ENCODE measurements around the gene HHAT. TPM values are rescaled to one million over a fixed set of nuclear protein-coding genes. Genes with fewer than 3 reads are reported as not detected.
A peak's percentile ranks its signal among the peaks of the same experiment; 100 is the strongest.

Gene HHAT
- polyA plus RNA-seq, 3 donors, result 1.1 to 1.6 (median 1.5) TPM

DNA sequence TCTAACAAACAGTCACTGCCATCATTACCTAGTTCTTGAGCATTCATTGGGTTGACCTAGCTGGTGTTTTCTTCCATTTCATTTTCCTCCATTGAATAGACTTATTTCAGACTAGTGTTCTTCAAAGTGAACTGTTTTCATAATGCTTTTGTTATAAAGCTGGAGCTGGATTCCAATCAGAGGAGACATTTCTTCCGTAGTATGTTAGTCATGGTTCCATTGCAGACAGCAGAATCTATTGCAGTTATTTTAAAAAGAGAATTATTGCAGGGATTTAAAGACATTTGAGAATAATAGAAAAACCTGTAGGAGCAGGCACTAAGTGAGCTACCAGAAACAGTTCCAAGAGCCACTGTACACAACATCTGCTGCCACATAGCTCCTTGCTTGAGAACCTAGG, 50.0 kb downstream of the HHAT start:
- no peaks in the 10 kb centered on the region for H3K27me3 ChIP-seq (ENCODE audit: control insufficient read depth in 2 of 2, insufficient read depth in 2 of 2, low read length in 2 of 2)
- no peak overlapping the region for H3K4me3 Mint-ChIP-seq
- H3K27me3 Mint-ChIP-seq (ENCODE audit: low read depth in 3 of 3), result peaks cover 0 to 3% (median 0%) of the 10 kb centered on the region in 3 donors
- no peaks in the 10 kb centered on the region for H3K79me2 ChIP-seq (ENCODE audit: insufficient read depth, low read length)
- H3K27ac ChIP-seq (ENCODE audit: low read depth in 1 of 2, low read length in 2 of 2), result no peak overlapping the region
- peaks cover 11 to 18% of the 10 kb centered on the region in 2 donors for H3K4me1 ChIP-seq (ENCODE audit: control insufficient read depth in 1 of 2, insufficient read depth in 2 of 2, low read length in 2 of 2)
- H3K27ac Mint-ChIP-seq, result peak overlapping the region in 1 of 7 donors; percentile 41
- DNase-seq, result no peak
- H3K36me3 Mint-ChIP-seq, result no peaks in the 10 kb centered on the region
- no peak overlapping the region for H3K4me3 ChIP-seq (replicated peaks in 1 of 3; ENCODE audit: low read depth in 2 of 3, low read length in 3 of 3)
- peaks cover 11% of the 10 kb centered on the region for H3K4me1 Mint-ChIP-seq
- H3K36me3 ChIP-seq (replicated peaks in 1 of 2; ENCODE audit: control insufficient read depth in 1 of 2, insufficient read depth in 2 of 2, low read length in 2 of 2), result no peaks in the 10 kb centered on the region
- intact Hi-C loops (cut with micrococcal nuclease), result loop anchor here in 1 of 2 donors (10.0 kb wide), 1 partner anchor 1566 kb away; no protein-coding TSS in a partner anchor
- no peak overlapping the region for H2AFZ ChIP-seq (ENCODE audit: insufficient read depth, low read depth, low read length, poor library complexity, severe bottlenecking)
- H3K9me3 Mint-ChIP-seq, result no peaks in the 10 kb centered on the region
- no peak overlapping the region for H3K9ac ChIP-seq (ENCODE audit: insufficient read depth, low read length, poor library complexity, severe bottlenecking)
- no peaks in the 10 kb centered on the region for H3K9me3 ChIP-seq (replicated peaks in 1 of 2; ENCODE audit: control insufficient read depth in 1 of 2, insufficient read depth in 1 of 2, low read length in 2 of 2)
- 100% methylated on average over 1 of the region's 1 CpG for WGBS (ENCODE audit: insufficient coverage)
- TF ChIP-seq, protein P1, sequence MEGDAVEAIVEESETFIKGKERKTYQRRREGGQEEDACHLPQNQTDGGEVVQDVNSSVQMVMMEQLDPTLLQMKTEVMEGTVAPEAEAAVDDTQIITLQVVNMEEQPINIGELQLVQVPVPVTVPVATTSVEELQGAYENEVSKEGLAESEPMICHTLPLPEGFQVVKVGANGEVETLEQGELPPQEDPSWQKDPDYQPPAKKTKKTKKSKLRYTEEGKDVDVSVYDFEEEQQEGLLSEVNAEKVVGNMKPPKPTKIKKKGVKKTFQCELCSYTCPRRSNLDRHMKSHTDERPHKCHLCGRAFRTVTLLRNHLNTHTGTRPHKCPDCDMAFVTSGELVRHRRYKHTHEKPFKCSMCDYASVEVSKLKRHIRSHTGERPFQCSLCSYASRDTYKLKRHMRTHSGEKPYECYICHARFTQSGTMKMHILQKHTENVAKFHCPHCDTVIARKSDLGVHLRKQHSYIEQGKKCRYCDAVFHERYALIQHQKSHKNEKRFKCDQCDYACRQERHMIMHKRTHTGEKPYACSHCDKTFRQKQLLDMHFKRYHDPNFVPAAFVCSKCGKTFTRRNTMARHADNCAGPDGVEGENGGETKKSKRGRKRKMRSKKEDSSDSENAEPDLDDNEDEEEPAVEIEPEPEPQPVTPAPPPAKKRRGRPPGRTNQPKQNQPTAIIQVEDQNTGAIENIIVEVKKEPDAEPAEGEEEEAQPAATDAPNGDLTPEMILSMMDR (IDR thresholded peaks at IDR 0.05), result no peak
- H4K20me1 ChIP-seq (ENCODE audit: insufficient read depth, low read length), result no peaks in the 10 kb centered on the region
- no peak overlapping the region for H3K4me2 ChIP-seq (replicated peaks; ENCODE audit: extremely low read depth, low read length, poor library complexity, severe bottlenecking)

DNA sequence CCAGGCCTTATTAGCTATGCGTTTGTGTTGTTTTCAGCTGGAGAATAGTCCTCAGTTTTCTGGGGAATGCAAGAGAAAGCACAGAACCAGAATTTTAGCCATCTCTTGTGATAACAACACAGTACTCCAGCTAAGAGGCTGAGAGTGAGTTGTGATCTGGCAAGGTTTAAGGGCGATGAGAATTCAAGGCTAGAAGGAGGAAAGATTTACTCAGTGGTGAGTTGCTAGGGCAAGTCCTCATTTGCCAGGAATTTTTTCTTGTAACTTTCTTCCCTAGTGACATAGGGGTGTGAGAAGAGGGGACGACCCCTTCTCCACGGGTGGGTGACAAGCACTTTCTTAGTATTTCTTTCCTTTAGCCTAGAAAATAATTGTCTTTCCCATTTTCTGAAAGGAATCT, 53.2 kb downstream of the HHAT start:
- DNase-seq, result no peak
- peaks cover 0 to 3% (median 0%) of the 10 kb centered on the region in 3 donors for H3K27me3 Mint-ChIP-seq (ENCODE audit: low read depth in 3 of 3)
- Histone ChIP-seq H3K36me3 (replicated peaks in 1 of 2; ENCODE audit: control insufficient read depth in 1 of 2, insufficient read depth in 2 of 2, low read length in 2 of 2) (no peaks in the 10 kb centered on the region), H3K27me3 (ENCODE audit: control insufficient read depth in 2 of 2, insufficient read depth in 2 of 2, low read length in 2 of 2) (no peaks in the 10 kb centered on the region), H3K9me3 (replicated peaks in 1 of 2; ENCODE audit: control insufficient read depth in 1 of 2, insufficient read depth in 1 of 2, low read length in 2 of 2) (no peaks in the 10 kb centered on the region), H3K9ac (ENCODE audit: insufficient read depth, low read length, poor library complexity, severe bottlenecking) (no peak overlapping the region), H3K79me2 (ENCODE audit: insufficient read depth, low read length) (no peaks in the 10 kb centered on the region), H2AFZ (ENCODE audit: insufficient read depth, low read depth, low read length, poor library complexity, severe bottlenecking) (no peak overlapping the region), H3K4me2 (replicated peaks; ENCODE audit: extremely low read depth, low read length, poor library complexity, severe bottlenecking) (no peak overlapping the region), H4K20me1 (ENCODE audit: insufficient read depth, low read length) (no peaks in the 10 kb centered on the region), H3K27ac (ENCODE audit: low read depth in 1 of 2, low read length in 2 of 2) (no peak overlapping the region), H3K4me3 (replicated peaks in 1 of 3; ENCODE audit: low read depth in 2 of 3, low read length in 3 of 3) (no peak overlapping the region), H3K4me1 (ENCODE audit: control insufficient read depth in 1 of 2, insufficient read depth in 2 of 2, low read length in 2 of 2) (no peaks in the 10 kb centered on the region)
- TF ChIP-seq, protein P1 (IDR thresholded peaks at IDR 0.05), result no peak
- H3K9me3 Mint-ChIP-seq, result peaks cover 0 to 4% (median 0%) of the 10 kb centered on the region in 7 donors
- no peaks in the 10 kb centered on the region for H3K4me1 Mint-ChIP-seq
- H3K27ac Mint-ChIP-seq, result no peak overlapping the region
- no CpG with 5 or more reads among the region's 4 CpGs for WGBS (ENCODE audit: insufficient coverage)
- no peak overlapping the region for H3K4me3 Mint-ChIP-seq
- no peaks in the 10 kb centered on the region for H3K36me3 Mint-ChIP-seq
- intact Hi-C loops (cut with micrococcal nuclease), result no loop called here
